GM21390 (cell line): ENCODE results near the gene VWA3B.
"Not testable (repeated sequence)": the region's sequence is repeated elsewhere in the genome, so short reads cannot be mapped to it uniquely, and the experiment has no call there.

Experiments used
- ATAC-seq: cut with Tn5 transposase; IDR thresholded peaks from one replicate; pipeline ENCODE4 v1.9.1; 2021; ENCODE audit not compliant: unreplicated experiment

The VWA3B gene

DNA sequence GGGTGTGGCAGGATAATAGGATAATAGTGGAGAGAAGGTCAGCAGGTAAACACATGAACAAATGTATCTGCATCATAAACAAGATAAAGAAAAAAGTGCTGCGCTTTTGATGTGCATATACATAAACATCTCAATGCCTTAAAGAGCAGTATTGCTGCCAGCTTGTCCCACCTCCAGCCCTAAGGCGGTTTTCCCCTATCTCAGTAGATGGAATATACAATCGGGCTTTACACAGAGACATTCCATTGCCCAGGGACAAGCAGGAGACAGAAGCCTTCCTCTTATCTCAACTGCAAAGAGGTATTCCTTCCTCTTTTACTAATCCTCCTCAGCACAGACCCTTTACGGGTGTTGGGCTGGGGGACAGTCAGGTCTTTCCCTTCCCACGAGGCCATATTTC lies 43.1 kb downstream of the VWA3B start:
- not testable (repeated sequence) for ATAC-seq

GRCh38 chr2:98134172-98135005 lies 47.4 kb downstream of the VWA3B start:
- ATAC-seq, result peak; percentile 65

DNA sequence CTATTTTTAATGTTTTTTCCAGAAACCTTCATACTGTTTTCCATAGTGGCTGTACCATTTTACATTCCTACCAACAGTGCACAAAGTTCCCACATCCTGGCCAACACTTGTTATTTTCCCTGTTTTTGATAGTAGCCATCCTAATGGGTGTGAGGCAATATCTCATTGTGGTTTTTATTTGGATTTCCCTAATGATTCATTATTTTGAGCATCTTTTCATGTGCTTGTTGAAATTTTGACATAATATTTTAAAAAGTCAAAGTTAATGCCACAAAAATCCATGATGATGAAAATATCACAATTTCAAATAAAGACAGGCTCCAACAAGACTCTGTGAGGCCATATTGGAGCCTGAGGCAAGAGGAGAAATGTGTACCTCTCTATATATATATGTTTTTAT lies 50.2 kb downstream of the VWA3B start:
- ATAC-seq, result no peak

GRCh38 chr2:98138978-98139377 lies 52.0 kb downstream of the VWA3B start:
- ATAC-seq, result not testable (repeated sequence)

DNA sequence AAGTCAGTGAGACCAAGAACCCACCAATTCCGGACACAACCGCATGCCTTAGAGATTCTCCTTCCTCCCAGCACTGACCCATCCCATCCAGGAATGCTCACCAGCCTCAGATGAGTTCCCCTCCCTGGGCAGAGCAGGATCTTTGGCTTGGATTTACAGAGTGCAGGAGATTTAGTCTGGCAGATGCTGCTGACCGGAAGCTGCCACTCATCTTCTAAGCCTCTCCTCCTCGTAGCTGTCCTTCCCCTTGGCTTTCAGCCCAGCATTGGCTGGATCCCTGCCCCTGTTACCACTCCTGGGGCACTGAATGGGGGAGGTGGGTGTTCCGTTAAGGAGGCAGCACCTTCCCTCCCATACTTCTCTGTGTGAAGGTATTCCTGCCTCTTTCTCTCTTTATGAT lies 53.2 kb downstream of the VWA3B start:
- ATAC-seq, result no peak

GRCh38 chr2:98142106-98142791 lies 55.3 kb downstream of the VWA3B start:
- no peak for ATAC-seq

DNA sequence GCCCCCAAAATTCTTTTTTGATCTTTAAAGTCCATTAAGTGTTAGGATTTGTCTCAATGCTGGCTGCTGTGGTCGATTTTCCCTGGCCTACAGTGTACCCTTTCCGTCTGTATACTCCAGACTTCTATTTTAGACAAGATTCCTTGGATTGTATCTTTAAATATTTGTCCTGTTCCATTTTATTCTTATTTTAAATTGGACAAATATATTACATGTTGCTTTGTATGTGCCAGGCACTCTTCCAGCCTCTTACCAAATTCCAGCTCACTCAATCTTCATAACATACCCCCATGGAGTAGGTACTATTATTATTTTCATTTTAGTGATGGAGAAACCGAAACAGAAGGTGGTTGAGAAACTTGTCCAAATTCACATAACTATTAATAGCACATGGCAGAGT lies 58.1 kb downstream of the VWA3B start:
- ATAC-seq, result no peak

GRCh38 chr2:98147900-98148299 lies 60.9 kb downstream of the VWA3B start:
- ATAC-seq, result not testable (repeated sequence)

GRCh38 chr2:98148595-98149332 lies 61.8 kb downstream of the VWA3B start:
- ATAC-seq, result no peak

DNA sequence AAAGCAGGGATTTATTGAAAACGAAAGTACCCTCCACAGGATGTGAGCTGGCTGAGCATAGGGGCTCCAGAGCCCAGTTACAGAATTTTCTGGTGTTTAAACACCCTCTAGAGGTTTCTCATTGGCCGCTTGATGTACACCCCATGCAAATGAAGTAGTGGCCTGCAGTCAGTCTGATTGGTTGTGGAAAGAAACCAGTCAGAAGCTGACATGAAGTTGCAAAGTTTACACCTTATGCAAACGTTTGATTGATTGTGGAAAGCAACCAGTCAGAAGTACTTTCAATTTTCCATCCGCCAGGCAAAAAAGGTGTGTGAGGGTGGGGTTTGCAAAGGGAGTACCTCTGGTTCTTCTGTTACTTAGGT lies 62.3 kb downstream of the VWA3B start:
- ATAC-seq, result no peak

GRCh38 chr2:98153481-98153880 lies 66.5 kb downstream of the VWA3B start:
- no peak for ATAC-seq

DNA sequence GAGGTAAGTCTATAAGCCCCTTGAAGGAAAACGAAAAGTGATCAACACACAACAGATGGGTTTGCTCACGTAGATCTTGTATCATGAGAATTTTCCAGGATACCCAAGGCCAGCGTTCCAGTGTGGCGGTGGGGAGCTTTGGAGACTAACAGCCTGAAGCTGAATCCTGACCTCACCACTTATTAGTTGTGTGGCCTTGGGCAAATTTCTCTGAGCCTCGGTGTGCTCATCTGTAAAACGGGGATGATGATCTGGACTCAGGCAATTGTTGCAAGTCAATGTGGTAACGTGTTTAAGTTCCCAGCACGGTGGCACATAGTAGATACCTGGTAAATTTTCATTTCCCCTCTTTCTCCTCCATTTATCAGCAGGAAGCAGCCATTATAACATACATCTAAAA lies 68.3 kb downstream of the VWA3B start:
- ATAC-seq, result no peak

GRCh38 chr2:98155716-98156115 lies 68.7 kb downstream of the VWA3B start:
- no peak for ATAC-seq

- no peak for ATAC-seq
These were observed 69.3 kb downstream of the VWA3B start for GRCh38 chr2:98156304-98156703.

DNA sequence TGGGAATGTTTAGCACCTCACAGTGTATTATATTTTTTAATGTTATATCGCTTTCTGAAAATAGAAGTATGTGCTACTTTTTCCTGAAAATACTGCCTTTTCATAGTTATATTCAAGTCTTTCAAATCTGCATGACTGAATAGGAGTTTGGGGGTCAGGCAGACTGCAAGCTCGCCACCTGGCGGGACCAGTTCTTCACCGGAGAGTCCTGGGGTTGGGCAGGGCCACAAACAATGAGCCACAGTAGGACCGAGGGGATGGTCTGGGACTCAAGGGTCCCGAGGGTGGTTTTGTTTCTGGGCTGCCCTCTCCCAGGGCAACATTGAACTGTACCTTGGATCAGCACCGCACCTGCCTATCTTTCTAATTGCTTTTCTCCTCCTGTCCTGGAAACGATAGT lies 70.6 kb downstream of the VWA3B start:
- no peak for ATAC-seq

DNA sequence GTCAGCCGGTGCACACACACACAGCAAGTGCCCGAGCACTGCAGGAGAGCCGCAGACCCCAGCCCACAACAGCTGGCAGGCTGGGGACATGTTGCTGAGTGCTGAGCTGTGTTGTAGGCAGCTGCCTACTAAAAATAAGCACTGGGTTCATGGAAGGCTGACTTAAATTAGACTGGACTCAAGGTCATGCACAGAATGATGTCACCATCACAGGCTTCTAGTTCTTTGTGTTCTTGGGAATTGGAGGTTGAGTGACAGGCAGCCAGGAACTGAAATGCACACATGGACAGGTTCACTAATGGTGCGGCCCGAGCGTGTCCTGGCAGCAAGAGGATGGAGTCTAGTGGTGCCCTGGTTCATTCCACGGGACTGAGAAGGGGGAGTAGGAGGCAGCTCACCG lies 71.3 kb downstream of the VWA3B start:
- no peak for ATAC-seq

DNA sequence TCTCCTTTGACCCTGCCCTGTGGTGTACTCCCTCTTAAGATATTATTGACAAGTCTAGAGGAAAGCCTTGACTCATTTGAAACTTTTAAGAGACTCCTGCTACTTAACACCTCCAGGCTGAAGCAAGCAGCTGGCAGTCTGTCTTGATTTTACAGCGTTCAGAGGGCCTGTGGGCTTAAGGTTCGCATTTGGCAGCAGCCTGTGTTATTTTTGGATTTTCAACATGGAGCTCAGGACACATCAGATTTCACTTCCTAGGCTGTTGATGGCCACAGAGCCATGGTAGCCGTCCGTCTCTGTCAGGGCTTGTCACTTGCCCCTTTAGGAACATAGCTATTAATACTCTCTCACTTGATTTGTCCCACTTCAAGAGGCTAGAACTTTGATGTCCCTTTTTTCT lies 73.6 kb downstream of the VWA3B start:
- ATAC-seq, result no peak

DNA sequence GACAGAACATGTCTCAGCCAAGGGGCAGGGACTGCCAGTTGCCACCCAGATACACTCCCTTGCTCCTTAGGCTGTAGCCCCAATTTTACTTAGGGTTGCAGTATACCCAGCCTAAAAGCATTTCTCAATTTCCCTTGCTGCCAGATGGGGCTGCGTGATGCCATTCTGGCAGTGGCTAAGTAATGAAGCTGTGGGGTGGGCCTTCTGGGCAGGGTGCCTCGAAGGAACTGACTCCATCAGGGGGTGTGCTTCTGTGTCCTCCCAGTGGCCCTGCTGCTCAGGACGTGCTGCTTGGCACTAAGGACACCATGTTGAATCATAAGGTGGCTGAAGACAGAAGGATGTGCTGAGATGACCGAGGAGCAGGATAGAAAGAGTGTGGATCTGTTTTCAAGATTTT lies 74.2 kb downstream of the VWA3B start:
- ATAC-seq, result no peak

- no peak for ATAC-seq
These were observed 77.3 kb downstream of the VWA3B start for GRCh38 chr2:98164256-98164655.

- ATAC-seq, result no peak
These were observed 78.6 kb downstream of the VWA3B start for GRCh38 chr2:98165516-98166071.

DNA sequence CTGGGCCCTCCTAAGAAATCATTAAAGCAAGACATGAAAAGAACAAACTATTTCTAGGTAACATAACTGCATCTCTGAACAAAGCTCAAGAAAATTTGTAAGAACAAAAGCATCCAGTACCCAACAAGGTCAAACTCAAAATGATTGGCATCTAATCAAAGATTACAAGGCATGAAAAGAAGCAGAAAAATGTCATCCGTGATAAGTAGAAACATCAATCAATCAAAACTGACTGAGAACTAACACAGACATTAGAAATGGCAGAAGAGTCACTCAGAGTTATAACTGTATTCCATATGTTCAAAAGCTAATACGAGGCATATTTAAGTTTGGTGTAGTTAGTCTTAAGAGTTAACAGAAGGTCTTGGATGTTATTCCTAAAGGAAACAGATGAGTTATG lies 80.9 kb downstream of the VWA3B start:
- no peak for ATAC-seq

- ATAC-seq, result no peak
These were observed 83.1 kb downstream of the VWA3B start for GRCh38 chr2:98170076-98170475.
